Iris pigment epithelial cell (primary cell): ENCODE measurements around the gene CAMK2G.
A peak's percentile ranks its signal among the peaks of the same experiment; 100 is the strongest.
"Not testable (repeated sequence)": the region's sequence is repeated elsewhere in the genome, so short reads cannot be mapped to it uniquely, and the experiment has no call there.

Source experiments
- DNase-seq: peaks from one replicate; pipeline ENCODE4 v3.0.0-alpha.2; 2011; ENCODE audit warnings: low read depth

CAMK2G gene

GRCh38 chr10:73810735-73811465 is 63.5 kb downstream of the CAMK2G start:
- no peak for DNase-seq

- peak; percentile 65 for DNase-seq
Measured at GRCh38 chr10:73810358-73810734, 64.0 kb downstream of the CAMK2G start.

GRCh38 chr10:73809061-73809818 is 65.1 kb downstream of the CAMK2G start:
- DNase-seq = no peak

GRCh38 chr10:73808021-73808815 is 66.1 kb downstream of the CAMK2G start:
- DNase-seq = no peak

GRCh38 chr10:73807471-73807870 is 66.9 kb downstream of the CAMK2G start:
- DNase-seq = no peak

GRCh38 chr10:73806176-73806950 is 68.0 kb downstream of the CAMK2G start:
- no peak for DNase-seq

- DNase-seq = no peak
Measured at GRCh38 chr10:73803680-73804286, 70.6 kb downstream of the CAMK2G start.

- no peak for DNase-seq
Measured at GRCh38 chr10:73802276-73802991, 71.9 kb downstream of the CAMK2G start.

GRCh38 chr10:73801253-73801590 is 73.1 kb downstream of the CAMK2G start:
- no peak for DNase-seq

- DNase-seq = no peak
Measured at GRCh38 chr10:73800560-73801252, 73.6 kb downstream of the CAMK2G start.

- no peak for DNase-seq
Measured at GRCh38 chr10:73799899-73800559, 74.3 kb downstream of the CAMK2G start.

- no peak for DNase-seq
Measured at GRCh38 chr10:73798927-73799560, 75.3 kb downstream of the CAMK2G start.

- no peak for DNase-seq
Measured at GRCh38 chr10:73798087-73798486, 76.3 kb downstream of the CAMK2G start.

- DNase-seq = no peak
Measured at GRCh38 chr10:73797324-73798025, 76.9 kb downstream of the CAMK2G start.

- DNase-seq = no peak
Measured at GRCh38 chr10:73796766-73797165, 77.6 kb downstream of the CAMK2G start.

- not testable (repeated sequence) for DNase-seq
Measured at GRCh38 chr10:73796035-73796434, 78.3 kb downstream of the CAMK2G start.

GRCh38 chr10:73795491-73795890 is 78.9 kb downstream of the CAMK2G start:
- not testable (repeated sequence) for DNase-seq

- no peak for DNase-seq
Measured at GRCh38 chr10:73793456-73793855, 80.9 kb downstream of the CAMK2G start.
